Kidney (tissue), 14 donors: Measurements from ENCODE around the gene ANO7. TPM values are rescaled to one million over a fixed set of nuclear protein-coding genes. Genes with fewer than 3 reads are reported as not detected.

Source experiments
- DNase-seq, 5 donors: peaks; one replicate each; pipeline ENCODE4 v3.0.0-alpha.2; 2013 to 2020
- FAIRE-seq: peaks from 2 replicates; lab custom pipeline; 2012; peaks lifted over from hg19 to GRCh38; lab: Jason Lieb, UNC
- H3K27ac ChIP-seq, 2 donors: one replicate each; pipeline ENCODE4 v1.7.0; 2013; ENCODE audit warnings: low read depth in 2 of 2, low read length in 2 of 2, inconsistent platforms in 1 of 2
- H3K27me3 ChIP-seq: one replicate; pipeline ENCODE4 v1.7.1; 2013; ENCODE audit warnings: low read length, inconsistent platforms; ENCODE audit not compliant: control insufficient read depth, insufficient read depth
- H3K36me3 ChIP-seq, 3 donors: one replicate each; pipeline versions ENCODE4 v1.7.0 to v1.7.1; 2013; ENCODE audit warnings: low read length in 3 of 3, control low read depth in 1 of 3, inconsistent platforms in 1 of 3; ENCODE audit not compliant: insufficient read depth in 3 of 3, control insufficient read depth in 2 of 3
- H3K4me1 ChIP-seq, 3 donors: one replicate each; pipeline versions ENCODE4 v1.7.0 to v1.7.1; 2013; ENCODE audit warnings: low read length in 3 of 3, inconsistent platforms in 1 of 3, low read depth in 1 of 3; ENCODE audit not compliant: control insufficient read depth in 2 of 3, insufficient read depth in 2 of 3
- H3K4me3 ChIP-seq, 3 donors: one replicate each; pipeline versions ENCODE4 v1.7.0 to v1.8.1; 2013; ENCODE audit warnings: low read length in 3 of 3, control low read depth in 1 of 3, inconsistent platforms in 1 of 3
- H3K9ac ChIP-seq, 3 donors: one replicate each; pipeline versions ENCODE4 v1.7.0 to v1.7.1; 2013; ENCODE audit warnings: low read length in 3 of 3, control low read depth in 1 of 3, inconsistent platforms in 1 of 3
- H3K9me3 ChIP-seq, 3 donors: one replicate each; pipeline versions ENCODE4 v1.7.0 to v1.7.1; 2013; ENCODE audit warnings: low read length in 3 of 3, control low read depth in 1 of 3, inconsistent platforms in 1 of 3; ENCODE audit not compliant: control insufficient read depth in 2 of 3, insufficient read depth in 1 of 3
- CTCF ChIP-seq: IDR thresholded peaks from 3 replicates; pipeline ENCODE4 v1.5.1; 2012; ENCODE audit warnings: mild to moderate bottlenecking, moderate library complexity, borderline replicate concordance; ENCODE audit not compliant: insufficient read depth; ENCODE audit errors: extremely low read depth
- intact Hi-C: fragments of 100-400 bp; cut with DNase I; formaldehyde crosslinking; loops from one replicate; pipeline ENCODE4 v1.11.1; 2022
- polyA plus RNA-seq: library from polyadenylated mRNA; stranded (reverse); fragments of 350-450 nt; fragmentation: Illumina TruSeq; extraction: RNeasy Lipid Tissue Mini Kit (QIAGEN cat#74804); gene quantifications from one replicate; pipeline ENCODE4 v1.2.3, GENCODE V29; 2014; ENCODE audit warnings: low read depth, low replicate concordance; ENCODE audit not compliant: insufficient read depth
- total RNA-seq: library from RNA; stranded (reverse); fragmentation: NEBNext Ultra II Directional; extraction: Animal tissue kit (Norgen Biotek cat#: 25700); gene quantifications from one replicate; pipeline ENCODE4 v1.2.1, GENCODE V29; 2021
- donor health status: control.
- donor health status: control.
- donor health status: control.
- donor health status: control.
- donor health status: control.
- donor health status: DM: yes; HTN: yes; CAD: no.
- donor health status: Normal renal cell carcinoma (clear cell type).

Gene ANO7
- total and polyA plus RNA-seq, 2 donors from 2014 or later, result 1.1 to 1.9 TPM

- H3K27ac ChIP-seq, result no peak overlapping the region
- H3K4me3 ChIP-seq, result no peak overlapping the region
- no peak for TF ChIP-seq CTCF
- no peaks in the 10 kb centered on the region for H3K4me1 ChIP-seq
- H3K36me3 ChIP-seq, result peaks cover 6 to 90% (median 69%) of the 10 kb centered on the region in 3 donors
- no peaks in the 10 kb centered on the region for H3K9me3 ChIP-seq
- intact Hi-C loops, result no loop called here
- FAIRE-seq (no peak), DNase-seq (no peak)
- H3K9ac ChIP-seq, result no peak overlapping the region
- no peaks in the 10 kb centered on the region for H3K27me3 ChIP-seq
Observed at GRCh38 chr2:241239552-241240202, 51.2 kb downstream of the ANO7 start.

GRCh38 chr2:241240320-241241004 lies 52.0 kb downstream of the ANO7 start:
- H3K4me1 ChIP-seq, result no peaks in the 10 kb centered on the region
- H3K4me3 ChIP-seq, result no peak overlapping the region
- H3K36me3 ChIP-seq, result peaks cover 3 to 82% (median 61%) of the 10 kb centered on the region in 3 donors
- H3K9ac ChIP-seq, result no peak overlapping the region
- no peak for TF ChIP-seq CTCF
- no peaks in the 10 kb centered on the region for H3K27me3 ChIP-seq
- no peak for DNase-seq
- no peak for FAIRE-seq
- intact Hi-C loops, result no loop called here
- no peak overlapping the region for H3K27ac ChIP-seq
- no peaks in the 10 kb centered on the region for H3K9me3 ChIP-seq

GRCh38 chr2:241241669-241242068 lies 53.2 kb downstream of the ANO7 start:
- no peak for FAIRE-seq

More at GRCh38 chr2:241241669-241242068, 53.2 kb downstream of the ANO7 start:
- Histone ChIP-seq H3K9me3 (no peaks in the 10 kb centered on the region), H3K4me1 (no peaks in the 10 kb centered on the region), H3K27me3 (no peaks in the 10 kb centered on the region), H3K27ac (no peak overlapping the region), H3K9ac (no peak overlapping the region), H3K36me3 (peaks cover 3 to 81% (median 59%) of the 10 kb centered on the region in 3 donors), H3K4me3 (no peak overlapping the region)
- no peak for TF ChIP-seq CTCF
- no peak for DNase-seq
- intact Hi-C loops, result no loop called here
